Hematopoietic multipotent progenitor cell treated with erythropoietin and hydrocortisone succinate and interleukin-3 and kit ligand, for 4 days (in vitro differentiated cells): ENCODE results near the gene KLF15.
"Not testable (repeated sequence)": the region's sequence is repeated elsewhere in the genome, so short reads cannot be mapped to it uniquely, and the experiment has no call there.

ENCODE experiments used
- DNase-seq: peaks from one replicate; pipeline ENCODE4 v3.0.0-alpha.2; 2015

The KLF15 gene

GRCh38 chr3:126345641-126346460 is 11.4 kb downstream of the KLF15 start:
- DNase-seq = no peak

GRCh38 chr3:126345231-126345630 is 12.0 kb downstream of the KLF15 start:
- DNase-seq = no peak

- DNase-seq = no peak
Measured at GRCh38 chr3:126344380-126345041, 12.7 kb downstream of the KLF15 start.

GRCh38 chr3:126343649-126344035 is 13.6 kb downstream of the KLF15 start:
- no peak for DNase-seq

GRCh38 chr3:126342991-126343648 is 14.1 kb downstream of the KLF15 start:
- peak; percentile 41 for DNase-seq

- DNase-seq = no peak
Measured at GRCh38 chr3:126342211-126342610, 15.0 kb downstream of the KLF15 start.

GRCh38 chr3:126341755-126342150 is 15.5 kb downstream of the KLF15 start:
- DNase-seq = no peak

- DNase-seq = no peak
Measured at GRCh38 chr3:126340943-126341754, 16.1 kb downstream of the KLF15 start.

GRCh38 chr3:126340596-126340942 is 16.6 kb downstream of the KLF15 start:
- DNase-seq = no peak

- DNase-seq = no peak
Measured at GRCh38 chr3:126340081-126340511, 17.1 kb downstream of the KLF15 start.

- no peak for DNase-seq
Measured at GRCh38 chr3:126339466-126339865, 17.7 kb downstream of the KLF15 start.

GRCh38 chr3:126338790-126339288 is 18.4 kb downstream of the KLF15 start:
- no peak for DNase-seq

- no peak for DNase-seq
Measured at GRCh38 chr3:126337980-126338651, 19.1 kb downstream of the KLF15 start.

GRCh38 chr3:126331812-126332336 is 25.3 kb downstream of the KLF15 start:
- not testable (repeated sequence) for DNase-seq

- no peak for DNase-seq
Measured at GRCh38 chr3:126329927-126330725, 27.1 kb downstream of the KLF15 start.

GRCh38 chr3:126326629-126327028 is 30.6 kb downstream of the KLF15 start:
- DNase-seq = no peak

- no peak for DNase-seq
Measured at GRCh38 chr3:126322181-126322967, 34.8 kb downstream of the KLF15 start.

- no peak for DNase-seq
Measured at GRCh38 chr3:126321490-126321889, 35.7 kb downstream of the KLF15 start.

- no peak for DNase-seq
Measured at GRCh38 chr3:126320517-126321293, 36.5 kb downstream of the KLF15 start.
